ENCODE results near the gene CWC15.
"Not testable (repeated sequence)": the region's sequence is repeated elsewhere in the genome, so short reads cannot be mapped to it uniquely, and the experiment has no call there.

Gene CWC15

DNA sequence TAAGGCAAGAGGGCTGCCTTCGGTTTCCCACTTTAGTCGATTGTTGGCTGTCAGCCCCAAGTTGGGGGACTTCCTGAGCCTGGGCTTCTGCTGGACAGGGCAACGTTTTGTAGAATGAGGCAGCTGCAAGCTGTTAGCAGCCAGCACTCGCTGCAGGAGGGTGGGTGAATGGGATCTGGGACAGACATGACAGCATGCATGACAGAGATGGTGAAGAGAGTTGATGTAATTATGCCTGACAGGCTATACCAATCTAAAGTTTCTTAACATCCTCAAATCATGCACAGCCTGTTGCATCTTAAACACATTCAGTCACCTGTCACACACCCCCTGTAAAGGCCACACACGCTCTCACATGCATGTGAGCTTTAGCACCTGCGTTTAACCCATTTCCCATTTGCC lies 49.2 kb downstream of the CWC15 start:
- no peak for DNase-seq
- in situ Hi-C loops (cut with MboI; ENCODE audit: low pct_unique_long_range_greater_than_20kb, low sequenced_read_pairs) = no loop called here

- in situ Hi-C loops (cut with MboI; ENCODE audit: low pct_unique_long_range_greater_than_20kb, low sequenced_read_pairs) = no loop called here
- no peak for DNase-seq
Observed at GRCh38 chr11:94923004-94923334, 50.4 kb downstream of the CWC15 start.

GRCh38 chr11:94922321-94923003 lies 50.9 kb downstream of the CWC15 start:
- in situ Hi-C loops (cut with MboI; ENCODE audit: low pct_unique_long_range_greater_than_20kb, low sequenced_read_pairs) = no loop called here
- DNase-seq = peak; percentile 85

GRCh38 chr11:94920311-94920710 lies 53.0 kb downstream of the CWC15 start:
- in situ Hi-C loops (cut with MboI; ENCODE audit: low pct_unique_long_range_greater_than_20kb, low sequenced_read_pairs) = no loop called here
- DNase-seq = no peak

GRCh38 chr11:94913718-94914394 lies 59.5 kb downstream of the CWC15 start:
- DNase-seq; in situ Hi-C loops (cut with MboI; ENCODE audit: low pct_unique_long_range_greater_than_20kb, low sequenced_read_pairs): not testable (repeated sequence)

GRCh38 chr11:94912806-94913205 lies 60.5 kb downstream of the CWC15 start:
- in situ Hi-C loops (cut with MboI; ENCODE audit: low pct_unique_long_range_greater_than_20kb, low sequenced_read_pairs) = no loop called here
- no peak for DNase-seq

Measured in KBM-7 (cell line).